ENCODE data around the gene PDIA3. TPM values are rescaled to one million over a fixed set of nuclear protein-coding genes. Genes with fewer than 3 reads are reported as not detected.
A peak's percentile ranks its signal among the peaks of the same experiment; 100 is the strongest.

The PDIA3 gene
- polyA plus RNA-seq, 3 donors, result 101 to 305 (median 195) TPM

DNA sequence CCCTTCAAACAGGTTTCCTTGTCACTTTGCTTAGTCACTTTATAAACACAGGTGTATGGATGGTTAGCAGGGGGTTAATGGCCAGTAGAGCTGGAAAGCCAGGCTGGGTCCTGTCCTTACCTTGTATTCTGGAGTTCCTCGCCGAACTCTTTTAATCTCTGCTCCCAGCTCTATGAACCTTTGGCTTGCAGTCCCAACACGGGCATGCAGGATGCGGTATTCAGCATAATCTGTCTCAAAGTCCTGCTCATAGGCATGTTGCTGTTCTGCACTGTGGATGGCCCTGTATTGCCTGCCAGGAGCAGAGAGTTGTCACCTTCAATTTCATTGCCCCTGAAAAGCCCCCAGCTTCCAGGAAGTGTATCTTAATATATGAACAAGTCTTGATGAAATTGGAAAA, 27.8 kb downstream of the PDIA3 start:
- Mint-ChIP-seq H3K36me3 (peaks cover 31 to 42% of the 10 kb centered on the region in 2 donors), H3K27me3 (ENCODE audit: low read depth in 3 of 3) (peaks cover 0 to 3% (median 2%) of the 10 kb centered on the region in 3 donors), H3K4me3 (no peak overlapping the region), H3K9me3 (no peaks in the 10 kb centered on the region), H3K4me1 (peaks cover 30% of the 10 kb centered on the region), H3K27ac (peak overlapping the region in 2 of 7 donors; percentile 18 to 43)
- Histone ChIP-seq H3K27me3 (ENCODE audit: control insufficient read depth in 2 of 2, insufficient read depth in 2 of 2, low read length in 2 of 2) (no peaks in the 10 kb centered on the region), H4K20me1 (ENCODE audit: insufficient read depth, low read length) (peaks cover 5% of the 10 kb centered on the region), H3K36me3 (replicated peaks in 1 of 2; ENCODE audit: control insufficient read depth in 1 of 2, insufficient read depth in 2 of 2, low read length in 2 of 2) (peaks cover 22 to 49% of the 10 kb centered on the region in 2 donors), H3K27ac (ENCODE audit: low read depth in 1 of 2, low read length in 2 of 2) (no peak overlapping the region), H3K4me3 (replicated peaks in 1 of 3; ENCODE audit: low read depth in 2 of 3, low read length in 3 of 3) (no peak overlapping the region), H2AFZ (ENCODE audit: insufficient read depth, low read depth, low read length, poor library complexity, severe bottlenecking) (no peak overlapping the region), H3K4me2 (replicated peaks; ENCODE audit: extremely low read depth, low read length, poor library complexity, severe bottlenecking) (no peak overlapping the region), H3K79me2 (ENCODE audit: insufficient read depth, low read length) (no peaks in the 10 kb centered on the region), H3K9ac (ENCODE audit: insufficient read depth, low read length, poor library complexity, severe bottlenecking) (no peak overlapping the region), H3K9me3 (replicated peaks in 1 of 2; ENCODE audit: control insufficient read depth in 1 of 2, insufficient read depth in 1 of 2, low read length in 2 of 2) (no peaks in the 10 kb centered on the region), H3K4me1 (ENCODE audit: control insufficient read depth in 1 of 2, insufficient read depth in 2 of 2, low read length in 2 of 2) (peaks cover 19 to 32% of the 10 kb centered on the region in 2 donors)
- 94% methylated on average over 4 of the region's 4 CpGs for WGBS (ENCODE audit: insufficient coverage)
- no peak for DNase-seq
- intact Hi-C loops (cut with micrococcal nuclease), result no loop called here
- TF ChIP-seq, protein P1, sequence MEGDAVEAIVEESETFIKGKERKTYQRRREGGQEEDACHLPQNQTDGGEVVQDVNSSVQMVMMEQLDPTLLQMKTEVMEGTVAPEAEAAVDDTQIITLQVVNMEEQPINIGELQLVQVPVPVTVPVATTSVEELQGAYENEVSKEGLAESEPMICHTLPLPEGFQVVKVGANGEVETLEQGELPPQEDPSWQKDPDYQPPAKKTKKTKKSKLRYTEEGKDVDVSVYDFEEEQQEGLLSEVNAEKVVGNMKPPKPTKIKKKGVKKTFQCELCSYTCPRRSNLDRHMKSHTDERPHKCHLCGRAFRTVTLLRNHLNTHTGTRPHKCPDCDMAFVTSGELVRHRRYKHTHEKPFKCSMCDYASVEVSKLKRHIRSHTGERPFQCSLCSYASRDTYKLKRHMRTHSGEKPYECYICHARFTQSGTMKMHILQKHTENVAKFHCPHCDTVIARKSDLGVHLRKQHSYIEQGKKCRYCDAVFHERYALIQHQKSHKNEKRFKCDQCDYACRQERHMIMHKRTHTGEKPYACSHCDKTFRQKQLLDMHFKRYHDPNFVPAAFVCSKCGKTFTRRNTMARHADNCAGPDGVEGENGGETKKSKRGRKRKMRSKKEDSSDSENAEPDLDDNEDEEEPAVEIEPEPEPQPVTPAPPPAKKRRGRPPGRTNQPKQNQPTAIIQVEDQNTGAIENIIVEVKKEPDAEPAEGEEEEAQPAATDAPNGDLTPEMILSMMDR (IDR thresholded peaks at IDR 0.05), result no peak

- TF ChIP-seq, protein P1 (IDR thresholded peaks at IDR 0.05), result no peak
- no peaks in the 10 kb centered on the region for H3K9me3 Mint-ChIP-seq
- no peaks in the 10 kb centered on the region for H3K27me3 ChIP-seq (ENCODE audit: control insufficient read depth in 2 of 2, insufficient read depth in 2 of 2, low read length in 2 of 2)
- H3K36me3 Mint-ChIP-seq, result peaks cover 20 to 30% of the 10 kb centered on the region in 2 donors
- H3K36me3 ChIP-seq (replicated peaks in 1 of 2; ENCODE audit: control insufficient read depth in 1 of 2, insufficient read depth in 2 of 2, low read length in 2 of 2), result peaks cover 17 to 36% of the 10 kb centered on the region in 2 donors
- no peak overlapping the region for H3K4me2 ChIP-seq (replicated peaks; ENCODE audit: extremely low read depth, low read length, poor library complexity, severe bottlenecking)
- H3K27me3 Mint-ChIP-seq (ENCODE audit: low read depth in 3 of 3), result peaks cover 0 to 3% (median 2%) of the 10 kb centered on the region in 3 donors
- H3K4me1 ChIP-seq (ENCODE audit: control insufficient read depth in 1 of 2, insufficient read depth in 2 of 2, low read length in 2 of 2), result peaks cover 19 to 32% of the 10 kb centered on the region in 2 donors
- no peak overlapping the region for H3K4me3 ChIP-seq (replicated peaks in 1 of 3; ENCODE audit: low read depth in 2 of 3, low read length in 3 of 3)
- H3K4me1 Mint-ChIP-seq, result peaks cover 30% of the 10 kb centered on the region
- H3K9me3 ChIP-seq (replicated peaks in 1 of 2; ENCODE audit: control insufficient read depth in 1 of 2, insufficient read depth in 1 of 2, low read length in 2 of 2), result no peaks in the 10 kb centered on the region
- no CpG with 5 or more reads among the region's 1 CpG for WGBS (ENCODE audit: insufficient coverage)
- no peak overlapping the region for H2AFZ ChIP-seq (ENCODE audit: insufficient read depth, low read depth, low read length, poor library complexity, severe bottlenecking)
- DNase-seq, result peak in 1 of 3 donors; percentile 26
- peak overlapping the region in 2 of 7 donors; percentile 20 to 74 for H3K27ac Mint-ChIP-seq
- no peaks in the 10 kb centered on the region for H3K79me2 ChIP-seq (ENCODE audit: insufficient read depth, low read length)
- H3K9ac ChIP-seq (ENCODE audit: insufficient read depth, low read length, poor library complexity, severe bottlenecking), result no peak overlapping the region
- peak overlapping the region in 1 of 2 donors; percentile 93 for H3K4me3 Mint-ChIP-seq
- H4K20me1 ChIP-seq (ENCODE audit: insufficient read depth, low read length), result peaks cover 5% of the 10 kb centered on the region
- H3K27ac ChIP-seq (ENCODE audit: low read depth in 1 of 2, low read length in 2 of 2), result no peak overlapping the region
- intact Hi-C loops (cut with micrococcal nuclease), result no loop called here
Measured at GRCh38 chr15:43775411-43775965, 29.2 kb downstream of the PDIA3 start.
